GM12891 (cell line): ENCODE measurements around the gene FOXG1.

Experiments
- PAX5 ChIP-seq: IDR thresholded peaks from 2 replicates; pipeline ENCODE4 v1.6.1; 2011; ENCODE audit warnings: low read length, moderate library complexity, mild to moderate bottlenecking; ENCODE audit not compliant: insufficient read depth, severe bottlenecking
- POLR2A ChIP-seq: IDR thresholded peaks from 2 replicates; pipeline ENCODE4 v1.6.1; 2011; ENCODE audit warnings: low read depth, low read length, control low read depth
- TAF1 ChIP-seq: IDR thresholded peaks from 2 replicates; pipeline ENCODE4 v1.6.1; 2011; ENCODE audit warnings: low read depth, low read length, control low read depth

DNA sequence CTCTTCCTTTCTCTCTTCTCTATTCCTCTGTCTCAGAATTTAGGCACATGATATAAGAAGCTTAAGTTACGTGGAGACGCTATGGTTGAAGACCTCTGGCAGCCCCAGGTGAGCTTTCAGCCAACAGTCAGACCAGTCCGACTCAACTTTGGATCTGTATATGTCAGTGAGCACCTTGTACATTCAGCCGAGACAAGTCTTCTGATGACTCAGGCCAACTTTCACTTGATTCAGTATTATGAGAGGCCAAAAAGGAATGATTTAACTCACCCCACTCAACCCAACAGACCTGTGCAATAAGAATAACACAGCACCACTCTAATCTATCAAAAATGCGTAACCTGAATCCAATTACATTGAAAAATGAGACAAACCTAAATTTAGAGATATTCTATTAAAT, 47.5 kb upstream of the FOXG1 start:
- TF ChIP-seq POLR2A (no peak), PAX5 (no peak), TAF1 (no peak)
